ENCODE data around the gene TCERG1L. TPM values are rescaled to one million over a fixed set of nuclear protein-coding genes. Genes with fewer than 3 reads are reported as not detected.

The TCERG1L gene
- total and polyA plus RNA-seq, 8 donors: 0.18 TPM; not detected in 7

GRCh38 chr10:131259535-131259934 lies 52.0 kb downstream of the TCERG1L start:
- Histone ChIP-seq H3K27ac (no peak overlapping the region), H3K4me3 (no peak overlapping the region), H3K36me3 (no peaks in the 10 kb centered on the region), H3K27me3 (peaks cover 0 to 40% (median 0%) of the 10 kb centered on the region in 3 donors), H3K4me1 (no peaks in the 10 kb centered on the region), H3K9me3 (no peaks in the 10 kb centered on the region)
- no peak for DNase-seq
- TF ChIP-seq POLR2AphosphoS5 (IDR thresholded peaks at IDR 0.05) (no peak), POLR2A (IDR thresholded peaks at IDR 0.05) (no peak), CTCF (IDR thresholded peaks at IDR 0.05) (no peak), EP300 (IDR thresholded peaks at IDR 0.05) (no peak)
- 64 to 85% (median 80%) methylated on average over 9 to 11 of the region's 11 CpGs for WGBS, 5 donors
- intact Hi-C loops (cut with DNase I; ENCODE audit: low total_unique reads): no loop called here

- no peaks in the 10 kb centered on the region for H3K4me1 ChIP-seq
- DNase-seq: no peak
- H3K36me3 ChIP-seq: no peaks in the 10 kb centered on the region
- intact Hi-C loops (cut with DNase I; ENCODE audit: low total_unique reads): no loop called here
- no peaks in the 10 kb centered on the region for H3K9me3 ChIP-seq
- H3K27ac ChIP-seq: no peak overlapping the region
- WGBS, 5 donors: 85 to 92% (median 89%) methylated on average over 8 to 9 of the region's 9 CpGs
- H3K4me3 ChIP-seq: no peak overlapping the region
- TF ChIP-seq CTCF (IDR thresholded peaks at IDR 0.05): no peak
- no peak for TF ChIP-seq EP300 (IDR thresholded peaks at IDR 0.05)
- TF ChIP-seq POLR2A (IDR thresholded peaks at IDR 0.05): no peak
- H3K27me3 ChIP-seq: peaks cover 0 to 45% (median 0%) of the 10 kb centered on the region in 3 donors
Observed at GRCh38 chr10:131258256-131258655, 53.3 kb downstream of the TCERG1L start.

- intact Hi-C loops (cut with DNase I; ENCODE audit: low total_unique reads): no loop called here
- Histone ChIP-seq H3K27me3 (peaks cover 0 to 51% (median 0%) of the 10 kb centered on the region in 3 donors), H3K27ac (no peak overlapping the region), H3K36me3 (no peaks in the 10 kb centered on the region), H3K4me1 (no peaks in the 10 kb centered on the region), H3K4me3 (no peak overlapping the region), H3K9me3 (no peaks in the 10 kb centered on the region)
- 75 to 84% (median 79%) methylated on average over 10 to 11 of the region's 11 CpGs for WGBS, 5 donors
- no peak for DNase-seq
- TF ChIP-seq POLR2A (IDR thresholded peaks at IDR 0.05) (no peak), CTCF (IDR thresholded peaks at IDR 0.05) (no peak), EP300 (IDR thresholded peaks at IDR 0.05) (no peak), POLR2AphosphoS5 (IDR thresholded peaks at IDR 0.05) (no peak)
Observed at GRCh38 chr10:131257027-131257426, 54.5 kb downstream of the TCERG1L start.

GRCh38 chr10:131254859-131255252 lies 56.7 kb downstream of the TCERG1L start:
- H3K4me3 ChIP-seq: no peak overlapping the region
- 63 to 76% (median 65%) methylated on average over 4 of the region's 4 CpGs for WGBS, 5 donors
- intact Hi-C loops (cut with DNase I; ENCODE audit: low total_unique reads): no loop called here

More at GRCh38 chr10:131254859-131255252, 56.7 kb downstream of the TCERG1L start:
- Histone ChIP-seq H3K9me3 (no peaks in the 10 kb centered on the region), H3K27ac (no peak overlapping the region), H3K36me3 (no peaks in the 10 kb centered on the region), H3K4me1 (no peaks in the 10 kb centered on the region), H3K27me3 (peaks cover 0 to 51% (median 0%) of the 10 kb centered on the region in 3 donors)
- no peak for DNase-seq
- TF ChIP-seq POLR2A (IDR thresholded peaks at IDR 0.05) (no peak), CTCF (IDR thresholded peaks at IDR 0.05) (no peak), POLR2AphosphoS5 (IDR thresholded peaks at IDR 0.05) (no peak), EP300 (IDR thresholded peaks at IDR 0.05) (no peak)

All from stomach (tissue), 9 donors.